Kidney (tissue), 14 donors: ENCODE results near the gene MYO16. TPM values are rescaled to one million over a fixed set of nuclear protein-coding genes. Genes with fewer than 3 reads are reported as not detected.

ENCODE experiments used
- DNase-seq, 5 donors: peaks; one replicate each; pipeline ENCODE4 v3.0.0-alpha.2; 2013 to 2020
- FAIRE-seq: peaks from 2 replicates; lab custom pipeline; 2012; peaks lifted over from hg19 to GRCh38; lab: Jason Lieb, UNC
- H3K27ac ChIP-seq, 2 donors: one replicate each; pipeline ENCODE4 v1.7.0; 2013; ENCODE audit warnings: low read depth in 2 of 2, low read length in 2 of 2, inconsistent platforms in 1 of 2
- H3K27me3 ChIP-seq: one replicate; pipeline ENCODE4 v1.7.1; 2013; ENCODE audit warnings: low read length, inconsistent platforms; ENCODE audit not compliant: control insufficient read depth, insufficient read depth
- H3K36me3 ChIP-seq, 3 donors: one replicate each; pipeline versions ENCODE4 v1.7.0 to v1.7.1; 2013; ENCODE audit warnings: low read length in 3 of 3, control low read depth in 1 of 3, inconsistent platforms in 1 of 3; ENCODE audit not compliant: insufficient read depth in 3 of 3, control insufficient read depth in 2 of 3
- H3K4me1 ChIP-seq, 3 donors: one replicate each; pipeline versions ENCODE4 v1.7.0 to v1.7.1; 2013; ENCODE audit warnings: low read length in 3 of 3, inconsistent platforms in 1 of 3, low read depth in 1 of 3; ENCODE audit not compliant: control insufficient read depth in 2 of 3, insufficient read depth in 2 of 3
- H3K4me3 ChIP-seq, 3 donors: one replicate each; pipeline versions ENCODE4 v1.7.0 to v1.8.1; 2013; ENCODE audit warnings: low read length in 3 of 3, control low read depth in 1 of 3, inconsistent platforms in 1 of 3
- H3K9ac ChIP-seq, 3 donors: one replicate each; pipeline versions ENCODE4 v1.7.0 to v1.7.1; 2013; ENCODE audit warnings: low read length in 3 of 3, control low read depth in 1 of 3, inconsistent platforms in 1 of 3
- H3K9me3 ChIP-seq, 3 donors: one replicate each; pipeline versions ENCODE4 v1.7.0 to v1.7.1; 2013; ENCODE audit warnings: low read length in 3 of 3, control low read depth in 1 of 3, inconsistent platforms in 1 of 3; ENCODE audit not compliant: control insufficient read depth in 2 of 3, insufficient read depth in 1 of 3
- intact Hi-C: fragments of 100-400 bp; cut with DNase I; formaldehyde crosslinking; loops from one replicate; pipeline ENCODE4 v1.11.1; 2022
- polyA plus RNA-seq: library from polyadenylated mRNA; stranded (reverse); fragments of 350-450 nt; fragmentation: Illumina TruSeq; extraction: RNeasy Lipid Tissue Mini Kit (QIAGEN cat#74804); gene quantifications from one replicate; pipeline ENCODE4 v1.2.3, GENCODE V29; 2014; ENCODE audit warnings: low read depth, low replicate concordance; ENCODE audit not compliant: insufficient read depth
- total RNA-seq: library from RNA; stranded (reverse); fragmentation: NEBNext Ultra II Directional; extraction: Animal tissue kit (Norgen Biotek cat#: 25700); gene quantifications from one replicate; pipeline ENCODE4 v1.2.1, GENCODE V29; 2021
- TF ChIP-seq, protein P1 (sequence below): IDR thresholded peaks from 3 replicates; pipeline ENCODE4 v1.5.1; 2012; ENCODE audit warnings: mild to moderate bottlenecking, moderate library complexity, borderline replicate concordance; ENCODE audit not compliant: insufficient read depth; ENCODE audit errors: extremely low read depth
- donor health status: control.
- donor health status: control.
- donor health status: control.
- donor health status: control.
- donor health status: control.
- donor health status: DM: yes; HTN: yes; CAD: no.
- donor health status: Normal renal cell carcinoma (clear cell type).

The MYO16 gene
- total and polyA plus RNA-seq, 2 donors from 2014 or later: 0.22 to 0.43 TPM

DNA sequence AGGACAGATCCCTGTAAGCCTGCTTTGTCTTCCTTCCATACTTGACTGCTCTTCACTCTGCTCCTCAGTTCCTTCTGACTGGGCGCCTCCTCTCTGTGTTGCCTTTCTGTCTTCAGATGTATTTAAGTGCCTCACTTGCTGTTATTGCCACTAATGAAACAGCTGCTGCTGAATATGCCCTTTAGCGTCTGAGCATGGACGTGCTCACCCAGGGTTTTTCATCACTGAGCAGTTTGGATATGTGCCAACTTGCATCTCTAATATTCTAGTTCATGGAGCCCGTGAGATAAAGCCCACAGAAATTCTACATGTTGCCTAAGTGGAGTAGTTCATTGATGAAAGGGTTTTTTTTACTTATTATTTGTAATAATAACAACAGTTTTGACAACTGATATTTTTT lies 198.2 kb downstream of the MYO16 start:
- H3K4me1 ChIP-seq: no peaks in the 10 kb centered on the region
- no peak overlapping the region for H3K4me3 ChIP-seq
- H3K9ac ChIP-seq: no peak overlapping the region
- no peaks in the 10 kb centered on the region for H3K27me3 ChIP-seq
- H3K9me3 ChIP-seq: peaks cover 0 to 6% (median 0%) of the 10 kb centered on the region in 3 donors
- intact Hi-C loops: no loop called here
- TF ChIP-seq, protein P1, sequence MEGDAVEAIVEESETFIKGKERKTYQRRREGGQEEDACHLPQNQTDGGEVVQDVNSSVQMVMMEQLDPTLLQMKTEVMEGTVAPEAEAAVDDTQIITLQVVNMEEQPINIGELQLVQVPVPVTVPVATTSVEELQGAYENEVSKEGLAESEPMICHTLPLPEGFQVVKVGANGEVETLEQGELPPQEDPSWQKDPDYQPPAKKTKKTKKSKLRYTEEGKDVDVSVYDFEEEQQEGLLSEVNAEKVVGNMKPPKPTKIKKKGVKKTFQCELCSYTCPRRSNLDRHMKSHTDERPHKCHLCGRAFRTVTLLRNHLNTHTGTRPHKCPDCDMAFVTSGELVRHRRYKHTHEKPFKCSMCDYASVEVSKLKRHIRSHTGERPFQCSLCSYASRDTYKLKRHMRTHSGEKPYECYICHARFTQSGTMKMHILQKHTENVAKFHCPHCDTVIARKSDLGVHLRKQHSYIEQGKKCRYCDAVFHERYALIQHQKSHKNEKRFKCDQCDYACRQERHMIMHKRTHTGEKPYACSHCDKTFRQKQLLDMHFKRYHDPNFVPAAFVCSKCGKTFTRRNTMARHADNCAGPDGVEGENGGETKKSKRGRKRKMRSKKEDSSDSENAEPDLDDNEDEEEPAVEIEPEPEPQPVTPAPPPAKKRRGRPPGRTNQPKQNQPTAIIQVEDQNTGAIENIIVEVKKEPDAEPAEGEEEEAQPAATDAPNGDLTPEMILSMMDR: no peak
- DNase-seq: peak in 2 of 5 donors; percentile 43 to 45
- H3K27ac ChIP-seq: no peak overlapping the region
- H3K36me3 ChIP-seq: no peaks in the 10 kb centered on the region
- no peak for FAIRE-seq

DNA sequence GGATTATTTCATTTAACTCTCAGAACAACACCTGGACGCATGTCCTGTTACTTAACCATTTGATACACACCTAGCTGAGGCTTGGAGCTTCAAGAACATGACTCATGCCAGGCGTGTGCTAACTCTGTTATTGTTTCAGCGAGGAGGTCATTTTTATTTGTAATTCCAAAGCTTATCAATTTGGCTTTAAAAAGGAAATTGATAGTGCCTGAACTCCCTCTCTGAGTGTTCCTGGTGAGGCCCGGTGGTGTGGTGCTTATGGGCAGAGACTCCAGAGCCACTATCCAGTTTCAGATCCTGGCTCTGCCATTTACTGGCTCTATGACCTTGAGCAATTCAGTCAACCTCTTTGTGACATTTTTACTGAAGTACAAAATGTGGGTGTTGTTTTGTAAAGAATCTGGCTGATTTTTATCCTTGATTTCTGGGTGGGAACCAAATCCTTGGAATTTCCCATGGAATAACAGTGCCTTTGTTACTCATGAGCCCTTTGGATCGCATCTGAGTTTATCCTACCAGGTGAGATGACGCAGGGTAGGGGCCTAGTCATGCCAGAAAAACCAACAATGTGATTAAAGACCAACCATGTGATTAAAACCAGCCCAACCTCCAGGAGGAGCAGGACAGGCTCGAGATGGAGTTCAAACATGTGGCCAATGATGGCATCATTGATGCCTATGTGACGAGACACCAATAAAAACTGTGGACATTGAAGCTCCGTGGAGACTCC lies 198.8 kb downstream of the MYO16 start:
- TF ChIP-seq, protein P1: no peak
- peaks cover 0 to 6% (median 0%) of the 10 kb centered on the region in 3 donors for H3K9me3 ChIP-seq
- H3K36me3 ChIP-seq: no peaks in the 10 kb centered on the region
- intact Hi-C loops: no loop called here
- FAIRE-seq (no peak), DNase-seq (no peak)
- no peak overlapping the region for H3K4me3 ChIP-seq
- no peaks in the 10 kb centered on the region for H3K4me1 ChIP-seq
- no peak overlapping the region for H3K27ac ChIP-seq
- H3K27me3 ChIP-seq: no peaks in the 10 kb centered on the region
- H3K9ac ChIP-seq: no peak overlapping the region

DNA sequence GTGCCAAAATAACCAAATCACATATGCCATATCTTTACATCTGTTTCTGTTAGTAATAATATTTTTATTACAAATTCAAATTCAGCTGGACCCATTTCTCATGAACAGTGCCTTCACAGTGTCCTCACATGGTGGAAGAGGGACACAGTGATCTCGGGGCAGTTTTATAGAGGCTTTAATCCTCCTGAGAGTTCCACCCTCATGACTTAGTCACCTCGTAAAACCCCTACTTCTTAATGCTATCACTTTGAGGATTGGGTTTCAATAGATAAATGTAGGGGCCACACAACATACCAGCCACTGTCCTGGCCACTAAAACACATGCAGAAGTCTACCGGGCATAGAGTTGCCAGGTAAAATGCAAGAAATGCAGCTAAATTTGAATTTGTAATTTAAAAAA lies 201.5 kb downstream of the MYO16 start:
- Histone ChIP-seq H3K27ac (no peak overlapping the region), H3K36me3 (no peaks in the 10 kb centered on the region), H3K9ac (no peak overlapping the region), H3K27me3 (no peaks in the 10 kb centered on the region), H3K9me3 (peaks cover 0 to 6% (median 0%) of the 10 kb centered on the region in 3 donors), H3K4me3 (no peak overlapping the region), H3K4me1 (no peaks in the 10 kb centered on the region)
- intact Hi-C loops: no loop called here
- TF ChIP-seq, protein P1: no peak
- no peak for DNase-seq
- FAIRE-seq: no peak
